ENCODE results near the gene GALNT4.

The GALNT4 gene
- total RNA-seq, result 0.60 to 2.7 (median 1.6) reads per million in 9 experiments

- Mint-ChIP-seq H3K4me1 (ENCODE audit: low read depth in 2 of 2) (peaks cover 32 to 40% of the 10 kb centered on the region in 2 donors), H3K27me3 (no peaks in the 10 kb centered on the region), H3K36me3 (ENCODE audit: insufficient read depth) (peaks cover 31% of the 10 kb centered on the region)
Measured at GRCh38 chr12:89524541-89525304, at the start of gene GALNT4. Gene GALNT4, minus strand, starts transcription at chr12:89524796. Its CDS starts 247 bp downstream, at chr12:89524549.

GRCh38 chr12:89573051-89573810 lies 48.6 kb upstream of the GALNT4 start:
- ATAC-seq (replicated peaks), result no peak
- DNase-seq, result no peak
- Mint-ChIP-seq H3K9me3 (no peaks in the 10 kb centered on the region), H3K4me3 (no peak overlapping the region), H3K4me1 (ENCODE audit: low read depth in 2 of 2) (no peaks in the 10 kb centered on the region), H3K27ac (no peak overlapping the region), H3K27me3 (no peaks in the 10 kb centered on the region), H3K36me3 (ENCODE audit: insufficient read depth) (peaks cover 2% of the 10 kb centered on the region)

More at GRCh38 chr12:89524541-89525304, at the start of gene GALNT4:
- ATAC-seq (replicated peaks) (peak; percentile 67), DNase-seq (peak; percentile 64 to 70 (median 64))
- peak within 1 kb of the TSS; percentile 89 to 91 for H3K27ac Mint-ChIP-seq
- peak within 1 kb of the TSS; percentile 93 for H3K4me3 Mint-ChIP-seq
- no peaks in the 10 kb centered on the region for H3K9me3 Mint-ChIP-seq

GRCh38 chr12:89571491-89572195 lies 47.0 kb upstream of the GALNT4 start:
- no peak for DNase-seq
- Mint-ChIP-seq H3K36me3 (ENCODE audit: insufficient read depth) (peaks cover 2% of the 10 kb centered on the region), H3K9me3 (no peaks in the 10 kb centered on the region), H3K4me1 (ENCODE audit: low read depth in 2 of 2) (no peaks in the 10 kb centered on the region), H3K27me3 (no peaks in the 10 kb centered on the region), H3K4me3 (no peak overlapping the region), H3K27ac (no peak overlapping the region)
- ATAC-seq (replicated peaks), result no peak

- Mint-ChIP-seq H3K27me3 (no peaks in the 10 kb centered on the region), H3K36me3 (ENCODE audit: insufficient read depth) (peaks cover 2% of the 10 kb centered on the region), H3K4me1 (ENCODE audit: low read depth in 2 of 2) (no peaks in the 10 kb centered on the region), H3K4me3 (no peak overlapping the region), H3K9me3 (no peaks in the 10 kb centered on the region), H3K27ac (no peak overlapping the region)
- no peak for ATAC-seq (replicated peaks)
- DNase-seq, result no peak
Measured at GRCh38 chr12:89568484-89568883, 43.9 kb upstream of the GALNT4 start.

- DNase-seq (no peak), ATAC-seq (replicated peaks) (no peak)
- Mint-ChIP-seq H3K27ac (no peak overlapping the region), H3K4me1 (ENCODE audit: low read depth in 2 of 2) (no peaks in the 10 kb centered on the region), H3K27me3 (peaks cover 0 to 5% of the 10 kb centered on the region in 2 donors), H3K36me3 (ENCODE audit: insufficient read depth) (peaks cover 2% of the 10 kb centered on the region), H3K9me3 (no peaks in the 10 kb centered on the region), H3K4me3 (no peak overlapping the region)
Measured at GRCh38 chr12:89567691-89568239, 43.2 kb upstream of the GALNT4 start.

GRCh38 chr12:89566615-89567014 lies 42.0 kb upstream of the GALNT4 start:
- H3K27me3 Mint-ChIP-seq, result peaks cover 0 to 7% of the 10 kb centered on the region in 2 donors
- H3K4me1 Mint-ChIP-seq (ENCODE audit: low read depth in 2 of 2), result no peaks in the 10 kb centered on the region
- H3K27ac Mint-ChIP-seq, result no peak overlapping the region
- H3K36me3 Mint-ChIP-seq (ENCODE audit: insufficient read depth), result peaks cover 2% of the 10 kb centered on the region
- H3K4me3 Mint-ChIP-seq, result no peak overlapping the region
- no peaks in the 10 kb centered on the region for H3K9me3 Mint-ChIP-seq
- ATAC-seq (replicated peaks), result no peak
- DNase-seq, result no peak

GRCh38 chr12:89565002-89565401 lies 40.4 kb upstream of the GALNT4 start:
- Mint-ChIP-seq H3K9me3 (no peaks in the 10 kb centered on the region), H3K4me3 (no peak overlapping the region), H3K4me1 (ENCODE audit: low read depth in 2 of 2) (no peaks in the 10 kb centered on the region), H3K27ac (no peak overlapping the region), H3K36me3 (ENCODE audit: insufficient read depth) (no peaks in the 10 kb centered on the region), H3K27me3 (peaks cover 0 to 7% of the 10 kb centered on the region in 2 donors)
- no peak for DNase-seq
- ATAC-seq (replicated peaks), result no peak

GRCh38 chr12:89559753-89560152 lies 35.2 kb upstream of the GALNT4 start:
- Mint-ChIP-seq H3K36me3 (ENCODE audit: insufficient read depth) (no peaks in the 10 kb centered on the region), H3K4me1 (ENCODE audit: low read depth in 2 of 2) (no peaks in the 10 kb centered on the region), H3K4me3 (no peak overlapping the region), H3K27me3 (peaks cover 0 to 7% of the 10 kb centered on the region in 2 donors), H3K9me3 (no peaks in the 10 kb centered on the region), H3K27ac (no peak overlapping the region)
- ATAC-seq (replicated peaks) (no peak), DNase-seq (no peak)

GRCh38 chr12:89556976-89557375 lies 32.4 kb upstream of the GALNT4 start:
- no peak overlapping the region for H3K4me3 Mint-ChIP-seq
- DNase-seq (no peak), ATAC-seq (replicated peaks) (no peak)
- H3K36me3 Mint-ChIP-seq (ENCODE audit: insufficient read depth), result no peaks in the 10 kb centered on the region
- H3K4me1 Mint-ChIP-seq (ENCODE audit: low read depth in 2 of 2), result no peaks in the 10 kb centered on the region
- H3K27me3 Mint-ChIP-seq, result no peaks in the 10 kb centered on the region
- H3K27ac Mint-ChIP-seq, result no peak overlapping the region
- H3K9me3 Mint-ChIP-seq, result no peaks in the 10 kb centered on the region

- Mint-ChIP-seq H3K36me3 (ENCODE audit: insufficient read depth) (no peaks in the 10 kb centered on the region), H3K27me3 (no peaks in the 10 kb centered on the region), H3K9me3 (no peaks in the 10 kb centered on the region), H3K4me1 (ENCODE audit: low read depth in 2 of 2) (no peaks in the 10 kb centered on the region), H3K27ac (no peak overlapping the region), H3K4me3 (no peak overlapping the region)
- no peak for DNase-seq
- ATAC-seq (replicated peaks), result no peak
Measured at GRCh38 chr12:89552376-89552775, 27.8 kb upstream of the GALNT4 start.

- H3K4me1 Mint-ChIP-seq (ENCODE audit: low read depth in 2 of 2), result no peaks in the 10 kb centered on the region
- no peak for DNase-seq
- H3K36me3 Mint-ChIP-seq (ENCODE audit: insufficient read depth), result no peaks in the 10 kb centered on the region
- H3K4me3 Mint-ChIP-seq, result no peak overlapping the region
- H3K27me3 Mint-ChIP-seq, result no peaks in the 10 kb centered on the region
- ATAC-seq (replicated peaks), result no peak
- no peaks in the 10 kb centered on the region for H3K9me3 Mint-ChIP-seq
- no peak overlapping the region for H3K27ac Mint-ChIP-seq
Measured at GRCh38 chr12:89551747-89552146, 27.2 kb upstream of the GALNT4 start.

- Mint-ChIP-seq H3K27me3 (no peaks in the 10 kb centered on the region), H3K4me3 (no peak overlapping the region), H3K4me1 (ENCODE audit: low read depth in 2 of 2) (peaks cover 4% of the 10 kb centered on the region in 2 donors), H3K36me3 (ENCODE audit: insufficient read depth) (peaks cover 3% of the 10 kb centered on the region), H3K9me3 (no peaks in the 10 kb centered on the region), H3K27ac (no peak overlapping the region)
- ATAC-seq (replicated peaks) (no peak), DNase-seq (no peak)
Measured at GRCh38 chr12:89547101-89547500, 22.5 kb upstream of the GALNT4 start.

- no peak for ATAC-seq (replicated peaks)
- Mint-ChIP-seq H3K27ac (no peak overlapping the region), H3K36me3 (ENCODE audit: insufficient read depth) (peaks cover 3% of the 10 kb centered on the region), H3K27me3 (no peaks in the 10 kb centered on the region), H3K9me3 (no peaks in the 10 kb centered on the region), H3K4me3 (no peak overlapping the region), H3K4me1 (ENCODE audit: low read depth in 2 of 2) (peaks cover 4% of the 10 kb centered on the region in 2 donors)
- no peak for DNase-seq
Measured at GRCh38 chr12:89546151-89546550, 21.6 kb upstream of the GALNT4 start.

Measured in effector memory CD8-positive, alpha-beta T cell (primary cell).